Right cardiac atrium (tissue), 5 donors: ENCODE results near the gene SIPA1L3. TPM values are rescaled to one million over a fixed set of nuclear protein-coding genes. Genes with fewer than 3 reads are reported as not detected.
"Not testable (repeated sequence)": the region's sequence is repeated elsewhere in the genome, so short reads cannot be mapped to it uniquely, and the experiment has no call there.

Experiments used
- ATAC-seq, 2 donors: fragments of 200-7000 bp; cut with Tn5 transposase; one replicate each; pipeline versions ENCODE4 v1.8.0 to v1.9.1; 2020; ENCODE audit warnings: moderate library complexity in 2 of 2, mild to moderate bottlenecking in 1 of 2
- DNase-seq, 3 donors: peaks; one replicate each; pipeline ENCODE4 v3.0.0-alpha.2; 2020
- H3K27ac ChIP-seq: one replicate; pipeline ENCODE4 v1.5.1; 2013; ENCODE audit warnings: mild to moderate bottlenecking, low read length, control low read depth, moderate library complexity
- H3K27me3 ChIP-seq: one replicate; pipeline ENCODE4 v1.6.1; 2013; ENCODE audit not compliant: control insufficient read depth, insufficient read depth
- H3K4me1 ChIP-seq: one replicate; pipeline ENCODE4 v1.6.1; 2013; ENCODE audit warnings: low read length; ENCODE audit not compliant: control insufficient read depth, insufficient read depth
- H3K4me3 ChIP-seq: one replicate; pipeline ENCODE4 v1.5.1; 2013; ENCODE audit warnings: low read length, control low read depth
- H3K9me3 ChIP-seq: one replicate; pipeline ENCODE4 v1.6.1; 2013; ENCODE audit warnings: low read length; ENCODE audit not compliant: control insufficient read depth
- WGBS: extraction: QIAGEN DNeasy Blood & Tissue Kit; methylation state at CpG from one replicate; pipeline ENCODE4 v1.1.7; 2013; 5-methylcytosine and 5-hydroxymethylcytosine counted together
- intact Hi-C, 4 donors: fragments of 100-400 bp; cut with DNase I; formaldehyde crosslinking; loops; one replicate each; pipeline versions ENCODE4 v1.11.0 to v1.14.0; 2022 to 2023
- polyA plus RNA-seq: library from polyadenylated mRNA; stranded (reverse); fragments of 200-250 nt; gene quantifications from one replicate; pipeline ENCODE4 v1.2.3, GENCODE V29; 2013
- total RNA-seq, 4 donors: library from RNA; stranded (reverse); fragmentation: NEBNext Ultra II Directional; extraction: Animal tissue kit (Norgen Biotek cat#: 25700); gene quantifications; one replicate each; pipeline ENCODE4 v1.2.1, GENCODE V29; 2021
- donor health status: healthy with polysubstance abuse.
- donor health status: DM: no; HTN: yes; CAD: no.
- donor health status: DM: no; HTN: no; CAD: no.
- donor health status: DM: no; HTN: yes; CAD: no; lungs with severe emphysema.
- donor health status: DM: yes; HTN: yes; CAD: no.

The SIPA1L3 gene
- total and polyA plus RNA-seq, 5 donors: 7.5 to 19.8 (median 10.2) TPM

GRCh38 chr19:38063928-38064327, 156.9 kb downstream of the SIPA1L3 start:
- peak in 1 of 2 donors; percentile 31 for ATAC-seq
- WGBS: 86% methylated on average over 6 of the region's 6 CpGs
- intact Hi-C loops: no loop called here
- Histone ChIP-seq H3K4me3 (no peak overlapping the region), H3K27me3 (no peaks in the 10 kb centered on the region), H3K27ac (no peak overlapping the region), H3K4me1 (no peaks in the 10 kb centered on the region), H3K9me3 (no peaks in the 10 kb centered on the region)
- DNase-seq: no peak

- intact Hi-C loops: no loop called here
- no peak for DNase-seq
These were observed 157.8 kb downstream of the SIPA1L3 start for GRCh38 chr19:38064661-38065425.

GRCh38 chr19:38065775-38066174, 158.8 kb downstream of the SIPA1L3 start:
- 96% methylated on average over 7 of the region's 7 CpGs for WGBS
- ATAC-seq, H3K9me3 ChIP-seq, H3K4me1 ChIP-seq, H3K27me3 ChIP-seq, H3K4me3 ChIP-seq, DNase-seq, H3K27ac ChIP-seq, intact Hi-C loops: not testable (repeated sequence)

More at GRCh38 chr19:38064661-38065425, 157.8 kb downstream of the SIPA1L3 start:
- no peaks in the 10 kb centered on the region for H3K27me3 ChIP-seq
- WGBS: 87% methylated on average over 7 of the region's 7 CpGs
- no peaks in the 10 kb centered on the region for H3K9me3 ChIP-seq
- H3K4me3 ChIP-seq: no peak overlapping the region
- no peak for ATAC-seq
- no peaks in the 10 kb centered on the region for H3K4me1 ChIP-seq
- no peak overlapping the region for H3K27ac ChIP-seq

GRCh38 chr19:38068826-38069225, 161.8 kb downstream of the SIPA1L3 start:
- ATAC-seq (no peak), DNase-seq (no peak)
- H3K9me3 ChIP-seq: no peaks in the 10 kb centered on the region
- H3K4me1 ChIP-seq: no peaks in the 10 kb centered on the region
- WGBS: 90% methylated on average over 6 of the region's 6 CpGs
- no peak overlapping the region for H3K4me3 ChIP-seq
- no peak overlapping the region for H3K27ac ChIP-seq
- intact Hi-C loops: no loop called here
- H3K27me3 ChIP-seq: no peaks in the 10 kb centered on the region

GRCh38 chr19:38070573-38070972, 163.6 kb downstream of the SIPA1L3 start:
- Histone ChIP-seq H3K27ac (no peak overlapping the region), H3K9me3 (no peaks in the 10 kb centered on the region), H3K4me3 (no peak overlapping the region), H3K27me3 (no peaks in the 10 kb centered on the region), H3K4me1 (no peaks in the 10 kb centered on the region)
- ATAC-seq (no peak), DNase-seq (no peak)
- WGBS: 78% methylated on average over 3 of the region's 3 CpGs
- intact Hi-C loops: no loop called here

GRCh38 chr19:38071054-38071453, 164.0 kb downstream of the SIPA1L3 start:
- ATAC-seq, H3K9me3 ChIP-seq, H3K4me1 ChIP-seq, H3K27me3 ChIP-seq, H3K27ac ChIP-seq, H3K4me3 ChIP-seq, intact Hi-C loops, DNase-seq: not testable (repeated sequence)
- 97% methylated on average over 6 of the region's 6 CpGs for WGBS

GRCh38 chr19:38071647-38072046, 164.6 kb downstream of the SIPA1L3 start:
- DNase-seq (no peak), ATAC-seq (no peak)
- H3K4me1 ChIP-seq: no peaks in the 10 kb centered on the region
- H3K27ac ChIP-seq: no peak overlapping the region
- no peak overlapping the region for H3K4me3 ChIP-seq
- intact Hi-C loops: no loop called here
- 98% methylated on average over 5 of the region's 5 CpGs for WGBS
- no peaks in the 10 kb centered on the region for H3K27me3 ChIP-seq
- no peaks in the 10 kb centered on the region for H3K9me3 ChIP-seq

GRCh38 chr19:38072776-38073750, 166.1 kb downstream of the SIPA1L3 start:
- Histone ChIP-seq H3K27ac (no peak overlapping the region), H3K9me3 (no peaks in the 10 kb centered on the region), H3K27me3 (no peaks in the 10 kb centered on the region), H3K4me3 (no peak overlapping the region), H3K4me1 (no peaks in the 10 kb centered on the region)
- WGBS: 80% methylated on average over 18 of the region's 18 CpGs
- intact Hi-C loops: no loop called here
- ATAC-seq (no peak), DNase-seq (no peak)

GRCh38 chr19:38073841-38074685, 167.1 kb downstream of the SIPA1L3 start:
- H3K27me3 ChIP-seq: no peaks in the 10 kb centered on the region
- WGBS: 82% methylated on average over 16 of the region's 16 CpGs
- H3K4me1 ChIP-seq: no peaks in the 10 kb centered on the region
- no peaks in the 10 kb centered on the region for H3K9me3 ChIP-seq
- intact Hi-C loops: no loop called here
- H3K4me3 ChIP-seq: no peak overlapping the region
- ATAC-seq (no peak), DNase-seq (no peak)
- no peak overlapping the region for H3K27ac ChIP-seq

- Histone ChIP-seq H3K27ac (no peak overlapping the region), H3K27me3 (no peaks in the 10 kb centered on the region), H3K4me3 (no peak overlapping the region), H3K4me1 (no peaks in the 10 kb centered on the region), H3K9me3 (no peaks in the 10 kb centered on the region)
- 95% methylated on average over 10 of the region's 10 CpGs for WGBS
- intact Hi-C loops: no loop called here
- ATAC-seq (no peak), DNase-seq (no peak)
These were observed 169.3 kb downstream of the SIPA1L3 start for GRCh38 chr19:38076337-38076736.
